Measurements from ENCODE around the gene HMGCS2. TPM values are rescaled to one million over a fixed set of nuclear protein-coding genes. Genes with fewer than 3 reads are reported as not detected.

HMGCS2 gene
- total RNA-seq, 2 donors from 2014 or later, result not detected

GRCh38 chr1:119758584-119758983, 10.1 kb downstream of the HMGCS2 start:
- no peaks in the 10 kb centered on the region for H3K4me1 Mint-ChIP-seq
- H3K27ac Mint-ChIP-seq, result no peak overlapping the region
- ATAC-seq (replicated peaks), result no peak
- no peaks in the 10 kb centered on the region for H3K9me3 Mint-ChIP-seq
- no peak overlapping the region for H3K4me3 Mint-ChIP-seq
- no peaks in the 10 kb centered on the region for H3K36me3 Mint-ChIP-seq (ENCODE audit: low read depth)
- H3K27me3 Mint-ChIP-seq, result peaks cover 16% of the 10 kb centered on the region

GRCh38 chr1:119752592-119752991, 16.1 kb downstream of the HMGCS2 start:
- Mint-ChIP-seq H3K36me3 (ENCODE audit: low read depth) (no peaks in the 10 kb centered on the region), H3K27me3 (peaks cover 27% of the 10 kb centered on the region), H3K4me3 (no peak overlapping the region), H3K9me3 (no peaks in the 10 kb centered on the region), H3K27ac (no peak overlapping the region), H3K4me1 (no peaks in the 10 kb centered on the region)
- ATAC-seq (replicated peaks), result no peak

- H3K4me1 Mint-ChIP-seq, result no peaks in the 10 kb centered on the region
- H3K36me3 Mint-ChIP-seq (ENCODE audit: low read depth), result no peaks in the 10 kb centered on the region
- no peak overlapping the region for H3K27ac Mint-ChIP-seq
- no peak overlapping the region for H3K4me3 Mint-ChIP-seq
- H3K27me3 Mint-ChIP-seq, result peaks cover 11% of the 10 kb centered on the region
- H3K9me3 Mint-ChIP-seq, result no peaks in the 10 kb centered on the region
- ATAC-seq (replicated peaks), result no peak
Measured at GRCh38 chr1:119748040-119748439, 20.7 kb downstream of the HMGCS2 start.

GRCh38 chr1:119747451-119747850, 21.3 kb downstream of the HMGCS2 start:
- no peaks in the 10 kb centered on the region for H3K4me1 Mint-ChIP-seq
- H3K27me3 Mint-ChIP-seq, result peaks cover 10% of the 10 kb centered on the region
- H3K27ac Mint-ChIP-seq, result no peak overlapping the region
- no peaks in the 10 kb centered on the region for H3K9me3 Mint-ChIP-seq
- no peaks in the 10 kb centered on the region for H3K36me3 Mint-ChIP-seq (ENCODE audit: low read depth)
- ATAC-seq (replicated peaks), result no peak
- no peak overlapping the region for H3K4me3 Mint-ChIP-seq

- H3K4me3 Mint-ChIP-seq, result no peak overlapping the region
- H3K36me3 Mint-ChIP-seq (ENCODE audit: low read depth), result no peaks in the 10 kb centered on the region
- peaks cover 4% of the 10 kb centered on the region for H3K27me3 Mint-ChIP-seq
- ATAC-seq (replicated peaks), result no peak
- no peak overlapping the region for H3K27ac Mint-ChIP-seq
- no peaks in the 10 kb centered on the region for H3K9me3 Mint-ChIP-seq
- H3K4me1 Mint-ChIP-seq, result no peaks in the 10 kb centered on the region
Measured at GRCh38 chr1:119745034-119745433, 23.7 kb downstream of the HMGCS2 start.

- no peak for ATAC-seq (replicated peaks)
- H3K27me3 Mint-ChIP-seq, result peaks cover 4% of the 10 kb centered on the region
- no peak overlapping the region for H3K27ac Mint-ChIP-seq
- H3K4me1 Mint-ChIP-seq, result no peaks in the 10 kb centered on the region
- H3K4me3 Mint-ChIP-seq, result no peak overlapping the region
- H3K36me3 Mint-ChIP-seq (ENCODE audit: low read depth), result no peaks in the 10 kb centered on the region
- no peaks in the 10 kb centered on the region for H3K9me3 Mint-ChIP-seq
Measured at GRCh38 chr1:119744598-119744942, 24.1 kb downstream of the HMGCS2 start.

GRCh38 chr1:119743776-119744597, 24.7 kb downstream of the HMGCS2 start:
- no peaks in the 10 kb centered on the region for H3K9me3 Mint-ChIP-seq
- H3K27ac Mint-ChIP-seq, result no peak overlapping the region
- peak; percentile 62 for ATAC-seq (replicated peaks)
- H3K4me3 Mint-ChIP-seq, result no peak overlapping the region
- peaks cover 4% of the 10 kb centered on the region for H3K27me3 Mint-ChIP-seq
- H3K4me1 Mint-ChIP-seq, result no peaks in the 10 kb centered on the region
- H3K36me3 Mint-ChIP-seq (ENCODE audit: low read depth), result no peaks in the 10 kb centered on the region

- no peak overlapping the region for H3K27ac Mint-ChIP-seq
- H3K36me3 Mint-ChIP-seq (ENCODE audit: low read depth), result no peaks in the 10 kb centered on the region
- H3K27me3 Mint-ChIP-seq, result peaks cover 4% of the 10 kb centered on the region
- no peaks in the 10 kb centered on the region for H3K4me1 Mint-ChIP-seq
- no peak overlapping the region for H3K4me3 Mint-ChIP-seq
- H3K9me3 Mint-ChIP-seq, result no peaks in the 10 kb centered on the region
- no peak for ATAC-seq (replicated peaks)
Measured at GRCh38 chr1:119743308-119743707, 25.4 kb downstream of the HMGCS2 start.

- no peaks in the 10 kb centered on the region for H3K9me3 Mint-ChIP-seq
- H3K36me3 Mint-ChIP-seq (ENCODE audit: low read depth), result no peaks in the 10 kb centered on the region
- no peak overlapping the region for H3K4me3 Mint-ChIP-seq
- no peaks in the 10 kb centered on the region for H3K4me1 Mint-ChIP-seq
- ATAC-seq (replicated peaks), result no peak
- peaks cover 4% of the 10 kb centered on the region for H3K27me3 Mint-ChIP-seq
- no peak overlapping the region for H3K27ac Mint-ChIP-seq
Measured at GRCh38 chr1:119742677-119743076, 26.0 kb downstream of the HMGCS2 start.

- no peaks in the 10 kb centered on the region for H3K4me1 Mint-ChIP-seq
- H3K4me3 Mint-ChIP-seq, result no peak overlapping the region
- no peaks in the 10 kb centered on the region for H3K9me3 Mint-ChIP-seq
- H3K36me3 Mint-ChIP-seq (ENCODE audit: low read depth), result no peaks in the 10 kb centered on the region
- H3K27me3 Mint-ChIP-seq, result peaks cover 4% of the 10 kb centered on the region
- no peak for ATAC-seq (replicated peaks)
- no peak overlapping the region for H3K27ac Mint-ChIP-seq
Measured at GRCh38 chr1:119742202-119742601, 26.5 kb downstream of the HMGCS2 start.

- Mint-ChIP-seq H3K27me3 (peaks cover 4% of the 10 kb centered on the region), H3K9me3 (no peaks in the 10 kb centered on the region), H3K4me3 (no peak overlapping the region), H3K36me3 (ENCODE audit: low read depth) (no peaks in the 10 kb centered on the region), H3K4me1 (no peaks in the 10 kb centered on the region), H3K27ac (no peak overlapping the region)
- no peak for ATAC-seq (replicated peaks)
Measured at GRCh38 chr1:119740896-119741780, 27.6 kb downstream of the HMGCS2 start.

- H3K27me3 Mint-ChIP-seq, result peaks cover 4% of the 10 kb centered on the region
- no peak overlapping the region for H3K4me3 Mint-ChIP-seq
- H3K4me1 Mint-ChIP-seq, result no peaks in the 10 kb centered on the region
- no peak overlapping the region for H3K27ac Mint-ChIP-seq
- no peaks in the 10 kb centered on the region for H3K36me3 Mint-ChIP-seq (ENCODE audit: low read depth)
- ATAC-seq (replicated peaks), result no peak
- H3K9me3 Mint-ChIP-seq, result no peaks in the 10 kb centered on the region
Measured at GRCh38 chr1:119740261-119740660, 28.4 kb downstream of the HMGCS2 start.

GRCh38 chr1:119739150-119739549, 29.6 kb downstream of the HMGCS2 start:
- Mint-ChIP-seq H3K27ac (no peak overlapping the region), H3K36me3 (ENCODE audit: low read depth) (no peaks in the 10 kb centered on the region), H3K4me1 (no peaks in the 10 kb centered on the region), H3K4me3 (no peak overlapping the region), H3K27me3 (peaks cover under 1% of the 10 kb centered on the region), H3K9me3 (no peaks in the 10 kb centered on the region)
- no peak for ATAC-seq (replicated peaks)

- Mint-ChIP-seq H3K36me3 (ENCODE audit: low read depth) (no peaks in the 10 kb centered on the region), H3K27me3 (no peaks in the 10 kb centered on the region), H3K9me3 (no peaks in the 10 kb centered on the region), H3K27ac (no peak overlapping the region), H3K4me1 (no peaks in the 10 kb centered on the region), H3K4me3 (no peak overlapping the region)
- ATAC-seq (replicated peaks), result no peak
Measured at GRCh38 chr1:119738100-119738720, 30.5 kb downstream of the HMGCS2 start.
